GM06990 (cell line): ENCODE results near the gene GABBR2.

ENCODE experiments used
- DNase-seq: peaks from one replicate; pipeline ENCODE4 v3.0.0-alpha.2; 2011; ENCODE audit not compliant: insufficient read length; ENCODE audit errors: extremely low read depth
- H3K27me3 ChIP-seq: replicated peaks from 2 replicates; pipeline ENCODE4 v1.6.0; 2011; ENCODE audit warnings: low read length; ENCODE audit not compliant: control insufficient read depth, insufficient read depth
- H3K36me3 ChIP-seq: 2 replicates; pipeline ENCODE4 v1.5.1; 2011; ENCODE audit warnings: low read length; ENCODE audit not compliant: control insufficient read depth, insufficient read depth
- H3K4me3 ChIP-seq: replicated peaks from 2 replicates; pipeline ENCODE4 v1.5.1; 2011; ENCODE audit warnings: low read depth, mild to moderate bottlenecking, control low read depth, low read length
- TF ChIP-seq, protein P1 (sequence below): IDR thresholded peaks from 2 replicates; pipeline ENCODE4 v1.5.1; 2011; ENCODE audit warnings: low read length, control low read depth, mild to moderate bottlenecking, inconsistent platforms; ENCODE audit not compliant: insufficient read depth, poor library complexity, severe bottlenecking

Gene GABBR2

DNA sequence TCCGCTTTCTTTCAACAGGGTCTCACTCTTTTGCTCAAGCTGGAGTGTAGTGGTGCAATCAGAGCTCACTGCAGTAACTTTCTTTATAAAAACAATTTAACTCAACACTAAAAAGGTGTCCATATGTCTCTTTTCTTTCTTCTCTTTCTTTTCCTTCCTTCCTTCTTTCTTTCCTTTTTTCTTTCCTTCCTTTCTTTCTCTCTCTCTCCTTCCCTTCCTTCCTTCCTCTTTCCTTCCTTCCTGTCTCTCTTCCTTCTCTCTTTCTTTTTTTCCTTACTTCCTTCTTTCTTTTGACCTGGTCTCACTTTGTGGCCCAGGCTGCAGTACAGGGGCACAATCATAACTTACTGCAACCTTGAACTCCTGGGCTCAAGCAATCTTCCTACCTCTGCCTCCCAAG is 427.5 kb downstream of the GABBR2 start:
- no peaks in the 10 kb centered on the region; the same call in 1 of the 2 replicates for H3K27me3 ChIP-seq
- H3K36me3 ChIP-seq = no peaks in the 10 kb centered on the region
- DNase-seq = no peak
- TF ChIP-seq, protein P1, sequence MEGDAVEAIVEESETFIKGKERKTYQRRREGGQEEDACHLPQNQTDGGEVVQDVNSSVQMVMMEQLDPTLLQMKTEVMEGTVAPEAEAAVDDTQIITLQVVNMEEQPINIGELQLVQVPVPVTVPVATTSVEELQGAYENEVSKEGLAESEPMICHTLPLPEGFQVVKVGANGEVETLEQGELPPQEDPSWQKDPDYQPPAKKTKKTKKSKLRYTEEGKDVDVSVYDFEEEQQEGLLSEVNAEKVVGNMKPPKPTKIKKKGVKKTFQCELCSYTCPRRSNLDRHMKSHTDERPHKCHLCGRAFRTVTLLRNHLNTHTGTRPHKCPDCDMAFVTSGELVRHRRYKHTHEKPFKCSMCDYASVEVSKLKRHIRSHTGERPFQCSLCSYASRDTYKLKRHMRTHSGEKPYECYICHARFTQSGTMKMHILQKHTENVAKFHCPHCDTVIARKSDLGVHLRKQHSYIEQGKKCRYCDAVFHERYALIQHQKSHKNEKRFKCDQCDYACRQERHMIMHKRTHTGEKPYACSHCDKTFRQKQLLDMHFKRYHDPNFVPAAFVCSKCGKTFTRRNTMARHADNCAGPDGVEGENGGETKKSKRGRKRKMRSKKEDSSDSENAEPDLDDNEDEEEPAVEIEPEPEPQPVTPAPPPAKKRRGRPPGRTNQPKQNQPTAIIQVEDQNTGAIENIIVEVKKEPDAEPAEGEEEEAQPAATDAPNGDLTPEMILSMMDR = no peak
- H3K4me3 ChIP-seq = no peak overlapping the region

DNA sequence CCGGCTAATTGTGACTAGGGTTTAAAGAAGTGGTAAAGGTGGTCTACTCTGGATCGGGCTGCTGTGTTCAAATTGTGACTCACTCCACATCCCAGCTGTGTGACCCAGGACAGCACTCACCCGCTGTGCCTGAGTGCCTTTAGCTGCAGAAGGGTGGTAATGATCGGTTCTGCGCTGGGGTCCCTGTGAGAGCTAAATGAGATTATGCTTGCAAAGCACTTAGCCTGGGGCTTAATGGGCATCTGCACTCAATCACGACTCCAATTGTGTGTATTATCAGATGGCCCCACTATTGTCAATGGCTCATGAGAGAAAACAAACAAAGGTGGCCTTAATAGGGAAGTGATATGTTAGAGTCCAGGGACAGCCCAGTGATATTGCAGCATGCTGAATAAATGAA is 428.2 kb downstream of the GABBR2 start:
- H3K4me3 ChIP-seq = no peak overlapping the region
- H3K36me3 ChIP-seq = no peaks in the 10 kb centered on the region
- H3K27me3 ChIP-seq = no peaks in the 10 kb centered on the region; the same call in 1 of the 2 replicates
- DNase-seq = no peak
- TF ChIP-seq, protein P1 = no peak

DNA sequence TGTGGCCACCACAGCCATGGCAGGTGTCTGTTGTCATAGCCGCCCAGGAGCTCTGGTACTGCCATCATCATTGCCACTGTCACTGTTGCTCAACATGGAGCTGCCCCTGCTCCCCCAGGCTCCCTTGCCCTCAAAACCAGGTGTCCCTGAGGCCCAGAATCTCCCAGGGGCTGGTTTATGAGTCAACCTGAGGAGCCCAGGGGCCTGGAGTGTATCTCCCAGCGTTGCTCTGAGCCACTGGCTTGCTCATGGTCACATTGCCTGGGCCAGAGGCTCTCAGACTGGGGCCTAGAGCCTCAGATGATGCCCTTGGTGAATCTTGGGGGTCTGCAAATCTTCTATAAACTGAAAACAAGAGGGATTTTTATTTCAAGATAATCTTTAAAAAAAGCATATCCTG is 428.6 kb downstream of the GABBR2 start:
- Histone ChIP-seq H3K36me3 (no peaks in the 10 kb centered on the region), H3K4me3 (no peak overlapping the region), H3K27me3 (no peaks in the 10 kb centered on the region; the same call in 1 of the 2 replicates)
- DNase-seq = no peak
- TF ChIP-seq, protein P1 = no peak

DNA sequence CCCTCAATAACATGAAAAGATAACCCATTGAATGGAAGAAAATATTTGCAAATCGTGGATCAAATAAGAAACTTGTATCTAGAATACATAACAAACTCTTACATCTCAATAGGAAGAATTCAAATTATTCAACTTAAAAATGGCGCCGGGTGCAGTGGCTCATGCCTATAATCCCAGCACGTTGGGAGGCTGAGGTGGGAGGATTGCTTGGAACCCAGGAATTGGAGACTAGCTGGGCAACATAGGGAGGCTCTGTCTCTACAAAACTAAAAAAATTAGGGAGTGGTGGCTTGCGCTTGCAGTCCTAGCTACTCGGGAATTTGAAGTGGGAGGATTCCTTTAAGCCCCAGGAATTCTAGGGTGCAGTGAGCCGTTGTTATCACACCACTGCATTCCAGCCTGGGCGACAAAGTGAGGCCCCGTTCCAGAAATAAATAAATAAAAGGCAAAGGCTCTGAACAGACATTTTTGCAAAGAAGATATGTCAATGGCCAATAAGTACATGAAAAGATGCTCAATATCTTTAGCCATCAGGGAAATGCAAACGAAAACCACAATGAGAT is 431.7 kb downstream of the GABBR2 start:
- no peak for DNase-seq
- TF ChIP-seq, protein P1 = no peak
- Histone ChIP-seq H3K27me3 (no peaks in the 10 kb centered on the region; the same call in 1 of the 2 replicates), H3K4me3 (no peak overlapping the region), H3K36me3 (no peaks in the 10 kb centered on the region)

DNA sequence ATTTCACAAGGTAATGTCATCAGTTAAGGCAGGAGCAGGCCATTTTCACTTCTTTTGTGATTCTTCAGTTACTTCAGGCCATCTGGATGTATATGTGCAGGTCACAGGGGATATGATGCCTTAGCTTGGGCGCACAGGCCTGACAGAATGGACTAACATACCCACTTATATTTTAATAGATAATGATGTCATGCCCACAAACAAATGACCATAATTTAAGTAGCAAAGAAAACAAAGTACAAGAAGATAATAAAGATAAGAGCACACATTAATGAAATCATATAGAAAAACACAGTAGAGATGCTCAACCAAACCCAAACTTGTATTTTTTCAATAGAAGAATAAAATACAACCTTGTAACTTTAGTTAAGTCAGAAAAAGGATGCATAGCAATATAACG is 433.6 kb downstream of the GABBR2 start:
- Histone ChIP-seq H3K27me3 (no peaks in the 10 kb centered on the region; the same call in 1 of the 2 replicates), H3K36me3 (no peaks in the 10 kb centered on the region), H3K4me3 (no peak overlapping the region)
- no peak for DNase-seq
- TF ChIP-seq, protein P1 = no peak

DNA sequence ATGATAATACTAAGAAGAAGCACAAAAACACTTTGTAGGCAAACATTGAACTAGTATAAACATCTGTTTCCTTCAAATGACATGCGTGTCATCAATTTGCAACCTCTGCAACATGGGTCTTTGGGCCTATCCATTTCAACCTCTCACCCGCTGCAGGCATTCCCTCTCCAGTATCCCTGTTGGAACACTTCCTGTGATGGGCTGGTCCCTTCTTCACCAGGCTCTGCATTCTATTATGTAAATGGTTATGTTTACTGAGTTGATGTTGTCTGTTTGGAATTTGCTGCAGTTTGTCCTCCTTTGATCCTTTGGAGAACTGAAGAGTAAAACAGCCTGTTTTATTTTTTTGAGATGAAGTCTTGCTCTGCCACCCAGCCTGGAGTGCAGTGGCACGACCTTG is 436.7 kb downstream of the GABBR2 start:
- Histone ChIP-seq H3K27me3 (no peaks in the 10 kb centered on the region; the same call in 1 of the 2 replicates), H3K36me3 (no peaks in the 10 kb centered on the region), H3K4me3 (no peak overlapping the region)
- DNase-seq = no peak
- TF ChIP-seq, protein P1 = no peak
